Activated naive CD8-positive, alpha-beta T cell treated with anti-CD3 and anti-CD28 coated beads, Interleukin-2, amount 10 ng/mL, durations not matched to agents 7 days and 5 days (primary cell): ENCODE results near the gene KCNQ4. TPM values are rescaled to one million over a fixed set of nuclear protein-coding genes. Genes with fewer than 3 reads are reported as not detected.

Source experiments
- ATAC-seq: fragments of 150-1000 bp; cut with Tn5 transposase; one replicate; pipeline ENCODE4 v1.10.0; 2021; ENCODE audit warnings: low read depth, moderate library complexity
- POLR2A ChIA-PET: fragments of 350-600 bp; sonication (Branson Sonifier 250); formaldehyde crosslinking; loops from one replicate; lab custom pipeline; 2021; ENCODE audit warnings: antibody characterized with exemption; lab: Charles Lee
- DNase-seq: peaks from one replicate; pipeline ENCODE4 v3.0.0; 2021
- H3K27ac Mint-ChIP-seq: one replicate; pipeline ENCODE4 v1.8.0; 2022; ENCODE audit warnings: mild to moderate bottlenecking, mixed read lengths
- H3K27me3 Mint-ChIP-seq: one replicate; pipeline ENCODE4 v1.8.0; 2022; ENCODE audit warnings: mild to moderate bottlenecking, moderate library complexity, mixed read lengths
- H3K36me3 Mint-ChIP-seq: one replicate; pipeline ENCODE4 v1.8.0; 2021; ENCODE audit warnings: mild to moderate bottlenecking, mixed read lengths
- H3K4me1 Mint-ChIP-seq: one replicate; pipeline ENCODE4 v1.8.0; 2021; ENCODE audit warnings: mixed read lengths
- H3K4me3 Mint-ChIP-seq: one replicate; pipeline ENCODE4 v1.8.0; 2022; ENCODE audit warnings: mild to moderate bottlenecking, moderate library complexity, mixed read lengths
- H3K9me3 Mint-ChIP-seq: one replicate; pipeline ENCODE4 v1.8.0; 2021; ENCODE audit warnings: mixed read lengths
- total RNA-seq, 2 experiments: library from RNA; stranded (reverse); gene quantifications; one replicate each; pipeline ENCODE4 v1.2.3, GENCODE V29; 2021

The KCNQ4 gene
- total RNA-seq, 2 experiments from 2014 or later: 1.2 to 1.5 TPM

GRCh38 chr1:40786995-40787705 lies 3.6 kb downstream of the KCNQ4 start:
- DNase-seq: no peak
- no peak overlapping the region for H3K4me3 Mint-ChIP-seq
- H3K27me3 Mint-ChIP-seq: peaks cover 28% of the 10 kb centered on the region
- H3K27ac Mint-ChIP-seq: peak overlapping the region; percentile 4
- no peaks in the 10 kb centered on the region for H3K9me3 Mint-ChIP-seq
- peaks cover 2% of the 10 kb centered on the region for H3K36me3 Mint-ChIP-seq
- H3K4me1 Mint-ChIP-seq: peaks cover 12% of the 10 kb centered on the region
- POLR2A ChIA-PET: interaction anchor here (1.6 to 2.3 kb wide), 2 partner anchors 9 to 58 kb away, joined by 4 to 15 read pairs; no protein-coding TSS in a partner anchor
- ATAC-seq: no peak

GRCh38 chr1:40787737-40788560 lies 4.4 kb downstream of the KCNQ4 start:
- Mint-ChIP-seq H3K4me1 (peaks cover 11% of the 10 kb centered on the region), H3K9me3 (no peaks in the 10 kb centered on the region), H3K4me3 (no peak overlapping the region), H3K36me3 (peaks cover 2% of the 10 kb centered on the region), H3K27me3 (peaks cover 20% of the 10 kb centered on the region), H3K27ac (no peak overlapping the region)
- DNase-seq (no peak), ATAC-seq (no peak)
- POLR2A ChIA-PET: interaction anchor here (0.6 to 2.3 kb wide), 3 partner anchors 8 to 258 kb away, joined by 3 to 15 read pairs (median 4); no protein-coding TSS in a partner anchor

- POLR2A ChIA-PET: interaction anchor here (0.6 kb wide), 1 partner anchor 257 kb away, joined by 3 read pairs; no protein-coding TSS in a partner anchor
- Mint-ChIP-seq H3K4me3 (no peak overlapping the region), H3K27ac (peak overlapping the region; percentile 6), H3K27me3 (peaks cover 16% of the 10 kb centered on the region), H3K9me3 (no peaks in the 10 kb centered on the region), H3K4me1 (peaks cover 11% of the 10 kb centered on the region), H3K36me3 (no peaks in the 10 kb centered on the region)
- no peak for DNase-seq
- ATAC-seq: no peak
These were observed 5.2 kb downstream of the KCNQ4 start for GRCh38 chr1:40788561-40789341.

- Mint-ChIP-seq H3K27ac (peak overlapping the region; percentile 6), H3K4me1 (peaks cover 16% of the 10 kb centered on the region), H3K27me3 (peaks cover 15% of the 10 kb centered on the region), H3K36me3 (no peaks in the 10 kb centered on the region), H3K9me3 (no peaks in the 10 kb centered on the region), H3K4me3 (no peak overlapping the region)
- POLR2A ChIA-PET: no interaction called here
- DNase-seq (no peak), ATAC-seq (no peak)
These were observed 5.7 kb downstream of the KCNQ4 start for GRCh38 chr1:40789342-40789598.

GRCh38 chr1:40789661-40790430 lies 6.3 kb downstream of the KCNQ4 start:
- Mint-ChIP-seq H3K4me3 (no peak overlapping the region), H3K9me3 (no peaks in the 10 kb centered on the region), H3K27me3 (peaks cover 9% of the 10 kb centered on the region), H3K4me1 (peaks cover 18% of the 10 kb centered on the region), H3K27ac (no peak overlapping the region), H3K36me3 (no peaks in the 10 kb centered on the region)
- no peak for DNase-seq
- POLR2A ChIA-PET: interaction anchor here (0.6 to 1.3 kb wide), 4 partner anchors 14 to 181 kb away, joined by 3 read pairs; no protein-coding TSS in a partner anchor
- no peak for ATAC-seq

- H3K4me1 Mint-ChIP-seq: peaks cover 27% of the 10 kb centered on the region
- no peak overlapping the region for H3K27ac Mint-ChIP-seq
- ATAC-seq: no peak
- POLR2A ChIA-PET: no interaction called here
- DNase-seq: no peak
- no peaks in the 10 kb centered on the region for H3K27me3 Mint-ChIP-seq
- no peaks in the 10 kb centered on the region for H3K9me3 Mint-ChIP-seq
- H3K4me3 Mint-ChIP-seq: no peak overlapping the region
- no peaks in the 10 kb centered on the region for H3K36me3 Mint-ChIP-seq
These were observed 8.4 kb downstream of the KCNQ4 start for GRCh38 chr1:40792036-40792435.

- Mint-ChIP-seq H3K9me3 (no peaks in the 10 kb centered on the region), H3K36me3 (no peaks in the 10 kb centered on the region), H3K4me1 (peaks cover 35% of the 10 kb centered on the region), H3K27ac (peak overlapping the region; percentile 84), H3K27me3 (no peaks in the 10 kb centered on the region), H3K4me3 (no peak overlapping the region)
- no peak for ATAC-seq
- POLR2A ChIA-PET: interaction anchor here (1.6 to 2.7 kb wide), 2 partner anchors 13 to 19 kb away, joined by 9 to 10 read pairs; no protein-coding TSS in a partner anchor
- DNase-seq: no peak
These were observed 10.0 kb downstream of the KCNQ4 start for GRCh38 chr1:40793617-40794016.

GRCh38 chr1:40794048-40794447 lies 10.5 kb downstream of the KCNQ4 start:
- no peaks in the 10 kb centered on the region for H3K27me3 Mint-ChIP-seq
- H3K36me3 Mint-ChIP-seq: no peaks in the 10 kb centered on the region
- H3K27ac Mint-ChIP-seq: peak overlapping the region; percentile 84
- no peak for ATAC-seq
- no peaks in the 10 kb centered on the region for H3K9me3 Mint-ChIP-seq
- H3K4me3 Mint-ChIP-seq: peak overlapping the region; percentile 38
- DNase-seq: no peak
- POLR2A ChIA-PET: interaction anchor here (0.7 to 2.7 kb wide), 4 partner anchors 11 to 103 kb away, joined by 3 to 11 read pairs (median 10); partner anchors contain the start of gene NFYC
- H3K4me1 Mint-ChIP-seq: peaks cover 35% of the 10 kb centered on the region

GRCh38 chr1:40794974-40795715 lies 11.6 kb downstream of the KCNQ4 start:
- peak; percentile 69 for ATAC-seq
- H3K36me3 Mint-ChIP-seq: no peaks in the 10 kb centered on the region
- H3K27ac Mint-ChIP-seq: peak overlapping the region; percentile 84
- no peaks in the 10 kb centered on the region for H3K27me3 Mint-ChIP-seq
- DNase-seq: peak; percentile 56
- peak overlapping the region; percentile 53 for H3K4me3 Mint-ChIP-seq
- no peaks in the 10 kb centered on the region for H3K9me3 Mint-ChIP-seq
- POLR2A ChIA-PET: interaction anchor here (0.6 to 3.1 kb wide), 22 partner anchors 8 to 1255 kb away, joined by 3 to 18 read pairs (median 4); partner anchors contain the start of genes CITED4 and NFYC
- peaks cover 35% of the 10 kb centered on the region for H3K4me1 Mint-ChIP-seq

GRCh38 chr1:40795811-40796586 lies 12.4 kb downstream of the KCNQ4 start:
- H3K27ac Mint-ChIP-seq: peak overlapping the region; percentile 84
- peak overlapping the region; percentile 53 for H3K4me3 Mint-ChIP-seq
- ATAC-seq (peak; percentile 64), DNase-seq (no peak)
- H3K36me3 Mint-ChIP-seq: no peaks in the 10 kb centered on the region
- POLR2A ChIA-PET: interaction anchor here (0.6 to 3.1 kb wide), 19 partner anchors 9 to 1254 kb away, joined by 3 to 18 read pairs (median 4); partner anchors contain the start of genes CITED4 and NFYC
- no peaks in the 10 kb centered on the region for H3K9me3 Mint-ChIP-seq
- peaks cover 36% of the 10 kb centered on the region for H3K4me1 Mint-ChIP-seq
- H3K27me3 Mint-ChIP-seq: no peaks in the 10 kb centered on the region
